Mesodermal cell (in vitro differentiated cells): ENCODE results near the gene CAPN14.

Source experiments
- H3K27ac ChIP-seq: 2 replicates; pipeline ENCODE4 v1.7.0; 2013; ENCODE audit warnings: mild to moderate bottlenecking, low read depth, low read length, moderate library complexity; ENCODE audit not compliant: severe bottlenecking
- H3K36me3 ChIP-seq: 2 replicates; pipeline ENCODE4 v1.7.1; 2013; ENCODE audit warnings: mild to moderate bottlenecking, low read length, moderate library complexity; ENCODE audit not compliant: control insufficient read depth, insufficient read depth
- H3K4me1 ChIP-seq: one replicate; pipeline ENCODE4 v1.7.1; 2013; ENCODE audit warnings: mild to moderate bottlenecking, low read length; ENCODE audit not compliant: insufficient read depth, control insufficient read depth, poor library complexity, severe bottlenecking
- H3K4me3 ChIP-seq: 2 replicates; pipeline ENCODE4 v1.7.0; 2013; ENCODE audit warnings: low read length, control low read depth, mild to moderate bottlenecking; ENCODE audit not compliant: insufficient read depth, poor library complexity, severe bottlenecking; ENCODE audit errors: extremely low read depth
- H3K9me3 ChIP-seq: 2 replicates; pipeline ENCODE4 v1.7.1; 2013; ENCODE audit warnings: mild to moderate bottlenecking, low read length, moderate library complexity; ENCODE audit not compliant: control insufficient read depth
- WGBS, 2 experiments: methylation state at CpG; one replicate each; pipeline ENCODE4 v1.1.5; 2013; ENCODE audit warnings: missing lambda C conversion rate in 2 of 2; ENCODE audit not compliant: insufficient coverage in 2 of 2; 5-methylcytosine and 5-hydroxymethylcytosine counted together

The CAPN14 gene

DNA sequence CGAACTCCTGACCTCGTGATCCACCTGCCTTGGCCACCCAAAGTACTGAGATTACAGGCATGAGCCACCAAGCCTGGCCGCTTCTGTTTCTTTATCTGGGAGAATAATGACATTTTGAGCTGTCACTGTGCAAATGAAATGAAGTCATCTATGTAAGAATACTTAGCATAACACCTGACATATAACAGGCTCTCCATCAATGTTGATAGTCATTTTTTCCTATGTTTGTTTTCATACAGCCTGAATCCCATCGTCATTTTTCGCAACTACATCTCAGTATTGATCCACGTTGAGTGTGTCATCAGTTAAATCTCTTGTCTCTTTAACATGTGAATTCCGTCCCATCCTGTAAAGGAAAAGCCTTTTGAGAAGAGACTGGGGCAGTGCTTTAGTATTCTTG, 6.4 kb upstream of the CAPN14 start:
- Histone ChIP-seq H3K4me1 (no peaks in the 10 kb centered on the region), H3K36me3 (no peaks in the 10 kb centered on the region), H3K27ac (no peak overlapping the region), H3K9me3 (no peaks in the 10 kb centered on the region), H3K4me3 (no peak overlapping the region)
- 82 to 93% methylated on average over 3 to 6 of the region's 7 CpGs for WGBS, 2 experiments

DNA sequence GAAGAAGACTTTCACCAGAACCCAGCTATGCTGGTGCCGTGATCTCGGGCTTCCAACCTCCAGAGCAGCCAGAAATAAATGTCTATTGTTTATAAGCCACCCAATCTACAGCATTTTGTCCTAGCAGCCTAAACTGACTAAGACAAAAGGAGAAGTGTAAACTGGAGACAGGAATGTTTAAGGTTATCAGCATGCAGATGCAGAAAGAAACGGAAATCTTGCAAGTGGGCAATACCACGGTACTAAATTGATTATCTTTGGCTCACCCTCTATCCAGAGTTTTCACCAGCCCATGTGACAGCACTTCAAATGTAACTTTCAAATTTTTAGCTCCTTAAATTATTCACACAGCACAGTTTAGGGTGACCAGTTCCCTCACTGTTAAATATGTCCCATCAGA, 5.7 kb upstream of the CAPN14 start:
- Histone ChIP-seq H3K4me1 (no peaks in the 10 kb centered on the region), H3K9me3 (no peaks in the 10 kb centered on the region), H3K36me3 (no peaks in the 10 kb centered on the region), H3K4me3 (no peak overlapping the region), H3K27ac (no peak overlapping the region)
- 98 to 100% methylated on average over 2 to 4 of the region's 4 CpGs for WGBS, 2 experiments

DNA sequence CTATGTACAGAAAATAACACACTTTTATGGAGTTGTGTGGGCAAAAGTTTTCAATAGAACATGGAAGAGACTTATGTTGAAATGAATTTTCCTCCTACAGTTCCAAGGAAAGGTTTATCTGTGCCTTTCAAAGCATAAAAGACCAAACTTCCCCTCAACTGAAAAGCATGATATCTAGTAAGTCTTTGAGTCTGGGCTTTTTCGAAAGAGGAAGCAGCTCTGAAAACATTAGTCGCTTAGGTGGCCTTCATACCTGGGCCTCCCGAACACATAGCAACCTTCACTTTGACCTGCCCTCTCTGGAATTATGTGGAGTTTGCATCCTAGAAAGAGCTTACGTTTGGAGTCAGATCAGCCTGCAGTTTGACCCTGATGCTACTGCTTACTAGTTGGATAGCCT, 4.8 kb upstream of the CAPN14 start:
- Histone ChIP-seq H3K4me3 (no peak overlapping the region), H3K4me1 (peaks cover 3% of the 10 kb centered on the region), H3K36me3 (no peaks in the 10 kb centered on the region), H3K27ac (no peak overlapping the region), H3K9me3 (no peaks in the 10 kb centered on the region)
- 92 to 100% methylated on average over 1 to 4 of the region's 4 CpGs for WGBS, 2 experiments

DNA sequence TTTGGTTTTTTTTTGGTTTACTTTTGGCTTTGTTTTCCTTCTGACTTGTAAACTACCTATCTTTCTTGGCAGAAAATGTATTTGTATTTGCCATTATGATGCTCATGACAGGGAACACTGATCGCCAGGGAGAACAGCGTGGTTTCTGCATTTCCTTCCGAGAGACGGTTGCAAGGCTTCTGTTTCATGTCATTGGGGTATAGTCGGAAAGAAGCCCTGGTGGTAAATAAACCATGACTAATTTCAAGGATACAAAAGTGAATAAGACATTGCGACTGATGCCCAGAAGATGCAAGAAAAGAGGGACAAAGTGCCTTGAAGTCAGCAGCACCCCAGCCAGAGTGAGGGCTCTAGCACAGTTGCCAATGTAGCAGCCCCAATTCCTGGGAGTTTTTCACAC, 4.2 kb upstream of the CAPN14 start:
- Histone ChIP-seq H3K9me3 (no peaks in the 10 kb centered on the region), H3K27ac (no peak overlapping the region), H3K36me3 (no peaks in the 10 kb centered on the region), H3K4me1 (peaks cover 3% of the 10 kb centered on the region), H3K4me3 (no peak overlapping the region)
- 69 to 96% methylated on average over 6 of the region's 6 CpGs for WGBS, 2 experiments

DNA sequence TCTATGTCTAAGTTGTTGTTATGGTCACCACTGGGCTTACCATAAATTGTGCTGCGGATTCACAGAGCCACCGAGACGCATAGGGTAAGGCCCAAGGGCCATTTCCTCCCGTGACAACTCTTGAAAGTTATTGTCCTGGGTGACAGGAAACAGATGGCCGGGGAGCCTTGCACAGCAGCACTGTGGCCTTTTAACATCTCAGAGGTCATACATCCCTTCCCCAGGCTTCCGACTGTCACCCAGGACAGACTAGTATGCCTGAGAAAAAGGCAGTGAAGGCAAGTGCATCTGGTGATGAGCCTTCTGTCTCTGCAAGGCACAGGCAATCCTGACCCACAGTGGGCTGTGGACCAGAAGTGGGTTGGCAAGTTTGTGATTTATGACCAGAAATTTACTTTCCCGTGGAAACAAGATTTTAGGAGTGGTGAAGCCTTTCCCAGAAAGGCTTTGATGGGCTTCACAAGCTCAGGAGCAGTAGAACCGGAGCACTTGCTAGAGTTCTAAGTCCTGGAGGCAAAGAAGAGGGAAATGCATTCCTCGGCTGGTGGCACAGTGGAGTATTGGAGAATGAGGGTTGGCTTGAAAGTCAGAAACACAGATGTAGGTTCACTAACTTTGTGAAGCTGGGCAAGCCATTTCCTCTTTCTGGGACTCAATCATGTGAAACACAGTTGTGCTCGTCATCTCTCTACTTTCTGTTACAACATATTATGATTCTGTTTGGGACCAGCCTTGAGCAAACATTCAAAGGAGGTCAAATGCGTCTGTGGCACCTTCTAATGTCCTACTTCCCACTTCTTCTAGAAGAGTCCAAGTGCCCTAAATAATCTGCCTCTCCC, 2.0 kb upstream of the CAPN14 start:
- WGBS, 2 experiments = 90 to 93% methylated on average over 10 to 11 of the region's 11 CpGs
- H3K9me3 ChIP-seq = no peaks in the 10 kb centered on the region

DNA sequence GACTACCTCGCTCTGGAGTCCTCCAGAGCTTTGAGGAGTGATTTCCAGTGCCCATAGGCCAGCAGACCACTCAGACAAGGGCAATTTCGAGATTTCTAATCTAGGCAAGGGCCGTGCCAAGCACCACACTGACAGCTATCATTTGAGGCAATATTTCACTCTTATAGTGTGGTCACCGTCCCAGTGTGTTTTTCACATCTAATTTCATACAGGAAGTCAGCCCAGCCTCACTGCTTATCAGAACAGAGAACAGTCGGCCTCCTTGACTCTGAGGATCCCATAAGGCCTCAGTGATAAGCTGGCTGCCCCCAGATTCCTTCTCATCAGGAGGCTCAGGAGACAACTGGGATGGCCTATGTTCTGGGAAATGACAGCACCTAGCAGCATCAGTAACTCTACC, 581 bp downstream of the CAPN14 start:
- Histone ChIP-seq H3K4me3 (no peak overlapping the region), H3K36me3 (no peaks in the 10 kb centered on the region), H3K9me3 (no peaks in the 10 kb centered on the region), H3K4me1 (peaks cover 8% of the 10 kb centered on the region), H3K27ac (no peak overlapping the region)
- WGBS, 2 experiments = 69 to 90% methylated on average over 4 to 5 of the region's 5 CpGs

More for the DNA sequence above, 2.0 kb upstream of the CAPN14 start:
- Histone ChIP-seq H3K4me3 (no peak overlapping the region), H3K27ac (no peak overlapping the region), H3K4me1 (peaks cover 3% of the 10 kb centered on the region), H3K36me3 (no peaks in the 10 kb centered on the region)

DNA sequence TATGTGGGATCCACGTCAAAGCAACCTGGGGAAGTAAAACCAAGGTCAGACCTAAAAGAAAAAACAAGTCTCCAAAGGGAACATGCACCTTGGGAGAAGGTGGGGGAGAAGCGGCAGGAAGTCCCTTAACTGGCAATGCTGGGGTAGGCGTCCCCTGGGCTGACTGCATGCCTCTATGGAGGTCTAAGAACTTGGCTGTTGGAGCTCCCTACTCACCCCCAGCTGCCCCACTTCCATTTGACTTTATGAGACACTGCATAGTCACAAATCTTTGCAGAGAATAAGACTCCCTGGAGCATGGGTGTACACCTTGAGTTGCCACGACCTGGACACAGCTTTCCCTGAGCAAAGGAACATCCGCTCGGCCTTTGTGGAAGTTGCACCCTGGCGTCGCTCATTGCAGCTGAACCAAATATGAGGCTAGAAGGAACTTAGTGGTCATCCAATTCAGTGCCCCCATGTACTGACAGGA, 2.8 kb downstream of the CAPN14 start:
- WGBS, 2 experiments = 95 to 97% methylated on average over 7 to 8 of the region's 8 CpGs
- Histone ChIP-seq H3K4me3 (no peak overlapping the region), H3K9me3 (no peaks in the 10 kb centered on the region), H3K36me3 (no peaks in the 10 kb centered on the region), H3K4me1 (peaks cover 8% of the 10 kb centered on the region), H3K27ac (no peak overlapping the region)

DNA sequence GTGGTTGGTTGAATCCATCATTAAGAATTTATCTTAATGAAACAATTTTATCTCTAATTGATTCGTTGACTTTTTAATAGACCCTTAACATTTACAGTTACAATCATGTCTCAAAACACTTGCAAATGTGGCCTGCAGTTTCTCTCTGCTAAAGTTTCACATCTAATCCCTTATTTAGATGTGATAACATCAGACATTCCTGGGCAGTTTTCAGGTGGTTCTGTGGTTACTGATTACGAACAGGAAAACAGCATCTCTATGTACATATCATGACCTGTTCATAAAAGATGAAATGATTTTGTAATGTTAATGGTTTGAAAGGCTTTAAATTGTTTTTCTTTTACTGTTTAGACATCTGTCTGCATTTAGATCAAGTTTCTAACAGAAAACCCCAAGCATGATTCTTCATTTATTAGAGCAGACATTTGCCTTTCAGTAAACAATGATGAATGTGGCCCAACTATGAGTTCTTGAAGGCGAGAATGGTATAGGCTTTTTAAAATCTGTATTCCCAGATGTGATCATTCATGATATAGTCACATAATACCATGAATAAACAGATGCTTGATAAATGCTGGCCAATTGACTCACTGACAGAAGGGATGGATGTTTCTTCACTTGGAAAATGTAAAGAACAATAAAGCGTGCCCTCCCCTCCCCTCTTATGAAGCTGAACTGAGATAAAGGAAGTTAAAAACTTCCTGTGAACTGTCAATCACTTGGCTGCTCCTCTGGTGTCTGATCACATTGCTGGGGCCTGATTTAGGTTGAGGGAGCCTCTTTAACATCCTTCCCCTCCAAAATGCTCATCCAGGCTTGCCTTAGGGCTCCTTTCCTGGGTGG, 3.5 kb downstream of the CAPN14 start:
- Histone ChIP-seq H3K4me1 (peaks cover 8% of the 10 kb centered on the region), H3K4me3 (no peak overlapping the region), H3K27ac (no peak overlapping the region), H3K9me3 (no peaks in the 10 kb centered on the region), H3K36me3 (no peaks in the 10 kb centered on the region)
- WGBS, 2 experiments = no CpG with 5 or more reads among the region's 4 CpGs

DNA sequence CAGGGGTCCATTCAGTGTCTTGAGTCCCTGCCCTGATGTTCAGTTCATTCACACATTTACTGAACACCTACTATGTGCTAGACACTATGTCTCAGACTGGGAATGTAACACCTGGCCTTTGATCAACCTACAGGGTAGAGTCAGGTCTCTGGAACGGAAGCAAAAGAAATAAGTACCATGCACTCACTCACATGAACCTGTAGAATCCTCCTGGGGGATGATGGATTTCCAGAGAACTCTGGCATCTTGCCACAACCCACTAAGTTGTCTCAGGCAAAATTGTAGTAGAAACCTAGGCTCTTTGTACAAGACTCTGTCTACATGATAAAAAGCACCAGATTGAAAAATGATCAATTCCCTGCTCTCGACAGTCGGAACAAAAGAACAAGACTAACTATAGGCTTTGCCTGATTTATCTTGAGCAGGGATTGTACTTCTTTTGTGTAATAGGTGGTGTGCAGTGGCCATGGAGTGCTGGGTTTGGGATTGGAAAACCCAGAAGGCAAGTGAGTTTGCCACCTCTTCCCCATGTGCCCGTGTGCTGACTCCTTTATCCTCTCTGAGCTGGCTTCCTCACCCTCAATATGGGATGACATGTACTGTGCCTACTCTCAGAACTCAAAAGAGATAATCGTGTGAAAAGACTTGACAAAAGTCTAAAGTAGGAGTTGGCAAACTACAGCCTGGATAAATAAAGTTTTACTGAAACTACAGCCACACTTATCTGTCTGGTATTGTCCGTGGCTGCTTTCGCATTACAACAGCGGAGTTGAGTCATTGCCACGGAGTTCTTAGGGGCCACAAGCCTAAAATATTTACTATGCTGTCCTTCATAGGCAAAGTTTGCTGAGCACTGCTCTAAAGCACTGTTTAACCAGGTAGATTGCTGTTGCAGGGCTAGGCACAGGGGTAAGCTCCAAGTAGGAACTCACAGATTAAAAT, 4.4 kb downstream of the CAPN14 start:
- Histone ChIP-seq H3K27ac (no peak overlapping the region), H3K4me3 (no peak overlapping the region), H3K9me3 (no peaks in the 10 kb centered on the region), H3K4me1 (peaks cover 8% of the 10 kb centered on the region), H3K36me3 (no peaks in the 10 kb centered on the region)
- 76 to 79% methylated on average over 6 to 8 of the region's 9 CpGs for WGBS, 2 experiments

DNA sequence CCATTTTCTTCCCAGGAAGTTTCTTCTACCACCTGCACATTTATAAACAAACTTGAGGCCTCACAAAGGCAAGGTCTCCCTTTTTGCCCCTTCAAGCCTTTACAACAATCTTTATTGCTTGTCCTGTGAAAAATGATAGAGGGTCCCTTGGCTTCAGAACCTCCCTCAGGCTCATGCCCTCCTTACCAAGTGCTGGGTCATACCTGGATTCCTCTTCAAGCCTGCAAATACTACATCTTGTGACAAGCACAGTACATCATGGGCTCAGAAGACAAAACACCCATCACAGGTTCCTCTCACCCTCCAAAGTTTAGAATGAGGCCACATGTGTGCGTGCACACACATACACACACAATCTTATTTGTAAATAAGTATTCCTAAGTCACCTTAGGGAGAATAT, 9.1 kb downstream of the CAPN14 start:
- Histone ChIP-seq H3K9me3 (no peaks in the 10 kb centered on the region), H3K4me1 (peaks cover 4% of the 10 kb centered on the region), H3K4me3 (no peak overlapping the region), H3K36me3 (no peaks in the 10 kb centered on the region), H3K27ac (no peak overlapping the region)
- no CpG with 5 or more reads among the region's 1 CpG for WGBS, 2 experiments
